Right lobe of liver (tissue), 6 donors: ENCODE results near the gene MAD2L1BP. TPM values are rescaled to one million over a fixed set of nuclear protein-coding genes. Genes with fewer than 3 reads are reported as not detected.
A peak's percentile ranks its signal among the peaks of the same experiment; 100 is the strongest.

ENCODE experiments used
- ATAC-seq, 4 donors: fragments of 200-7000 bp; cut with Tn5 transposase; one replicate each; pipeline ENCODE4 v1.9.1; 2020; ENCODE audit warnings: mild to moderate bottlenecking in 4 of 4, moderate library complexity in 4 of 4
- DNase-seq, 3 donors: peaks; one replicate each; pipeline ENCODE4 v3.0.0-alpha.2; 2020
- H3K27ac ChIP-seq, 3 donors: fragments of 200-600 bp; one replicate each; pipeline ENCODE4 v1.8.0; 2022
- H3K27me3 ChIP-seq, 2 donors: fragments of 200-600 bp; one replicate each; pipeline ENCODE4 v1.8.0; 2022
- H3K36me3 ChIP-seq, 4 donors: fragments of 200-600 bp; sonication (generic) in 1 of 4; one replicate each; pipeline versions ENCODE4 v1.5.1 to v1.8.0; 2017 to 2022; ENCODE audit warnings: control low read depth in 1 of 4
- H3K4me1 ChIP-seq, 4 donors: fragments of 200-600 bp; sonication (generic) in 1 of 4; one replicate each; pipeline versions ENCODE4 v1.5.1 to v1.8.0; 2017 to 2022; ENCODE audit warnings: control low read depth in 1 of 4
- H3K4me3 ChIP-seq, 3 donors: fragments of 200-600 bp; one replicate each; pipeline ENCODE4 v1.8.0; 2022
- H3K9me3 ChIP-seq, 4 donors: fragments of 200-600 bp; sonication (generic) in 1 of 4; one replicate each; pipeline versions ENCODE4 v1.5.1 to v1.8.0; 2017 to 2022; ENCODE audit warnings: control low read depth in 1 of 4
- POLR2A ChIP-seq: fragments of 450-650 bp; IDR thresholded peaks from one replicate; pipeline ENCODE4 v1.6.1; 2017; ENCODE audit warnings: antibody characterized with exemption, mild to moderate bottlenecking
- WGBS: methylation state at CpG from one replicate; pipeline ENCODE4 v1.1.6; 2018; ENCODE audit warnings: low coverage, low lambda C conversion rate; ENCODE audit not compliant: insufficient coverage; ENCODE audit errors: missing lambda C conversion rate; 5-methylcytosine and 5-hydroxymethylcytosine counted together
- intact Hi-C, 2 donors: fragments of 100-400 bp; cut with DNase I; formaldehyde crosslinking; loops; one replicate each; pipeline versions ENCODE4 v1.11.2 to v1.14.1; 2022
- total RNA-seq, 6 experiments: library from RNA; depleted of rRNA in 2 of 6; stranded (reverse); fragments of >200 nt in 2 of 6; fragmentation: NEBNext Ultra II Directional in 3 of 6; extraction: Animal tissue kit (Norgen Biotek cat#: 25700) in 3 of 6; gene quantifications; one replicate each; pipeline versions ENCODE4 v1.1.0 to v1.2.4, GENCODE V29; 2016 to 2023
- TF ChIP-seq, protein P1 (sequence below), 4 donors: fragments of 200-600 bp in 3 of 4; fragments of 450-650 bp in 1 of 4; IDR thresholded peaks; one replicate each; pipeline versions ENCODE4 v1.5.1 to v1.8.0; 2016 to 2022; ENCODE audit warnings: antibody characterized with exemption in 4 of 4, mild to moderate bottlenecking in 2 of 4
- donor health status: DM: no; HTN: yes; CAD: no.
- donor health status: DM: no; HTN: no; CAD: no.
- donor health status: DM: no; HTN: no; CAD: no.
- donor health status: DM: no; HTN: yes; CAD: no.
- donor health status: DM: no; HTN: yes; CAD: no.

MAD2L1BP gene
- total RNA-seq, 6 experiments from 2014 or later: 11.7 to 31.7 (median 14.6) TPM

DNA sequence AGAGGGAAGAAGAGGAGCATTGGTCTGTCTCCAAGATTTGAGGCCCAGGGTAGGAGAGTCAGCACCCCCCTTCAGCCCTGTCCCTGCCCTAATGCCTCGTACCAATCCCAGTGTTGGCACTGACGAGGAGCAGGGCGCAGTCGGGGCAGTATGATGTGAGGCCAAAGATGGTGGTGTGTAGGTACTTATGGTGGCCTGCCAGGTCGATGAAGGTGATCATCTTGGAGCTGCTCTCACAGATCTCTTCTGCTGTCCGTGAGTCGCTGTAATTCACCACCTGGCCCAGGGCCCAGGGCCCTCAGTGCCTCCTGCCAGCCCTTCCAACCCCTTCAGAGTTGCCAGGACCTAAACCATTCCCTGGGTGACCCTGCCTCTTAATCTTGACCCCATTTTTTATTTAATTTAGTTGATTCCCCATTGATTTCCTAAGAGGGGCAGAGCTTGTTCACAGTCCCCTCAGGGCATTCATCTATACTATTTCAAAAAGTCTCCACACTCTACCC, 10.8 kb upstream of the MAD2L1BP start:
- ATAC-seq (no peak), DNase-seq (no peak)
- WGBS: no CpG with 5 or more reads among the region's 7 CpGs
- Histone ChIP-seq H3K4me1 (peaks cover 0 to 15% (median 7%) of the 10 kb centered on the region in 4 donors), H3K9me3 (no peaks in the 10 kb centered on the region), H3K36me3 (peaks cover 0 to 52% (median 34%) of the 10 kb centered on the region in 4 donors), H3K27ac (no peak overlapping the region), H3K27me3 (no peaks in the 10 kb centered on the region), H3K4me3 (no peak overlapping the region)
- TF ChIP-seq, protein P1, sequence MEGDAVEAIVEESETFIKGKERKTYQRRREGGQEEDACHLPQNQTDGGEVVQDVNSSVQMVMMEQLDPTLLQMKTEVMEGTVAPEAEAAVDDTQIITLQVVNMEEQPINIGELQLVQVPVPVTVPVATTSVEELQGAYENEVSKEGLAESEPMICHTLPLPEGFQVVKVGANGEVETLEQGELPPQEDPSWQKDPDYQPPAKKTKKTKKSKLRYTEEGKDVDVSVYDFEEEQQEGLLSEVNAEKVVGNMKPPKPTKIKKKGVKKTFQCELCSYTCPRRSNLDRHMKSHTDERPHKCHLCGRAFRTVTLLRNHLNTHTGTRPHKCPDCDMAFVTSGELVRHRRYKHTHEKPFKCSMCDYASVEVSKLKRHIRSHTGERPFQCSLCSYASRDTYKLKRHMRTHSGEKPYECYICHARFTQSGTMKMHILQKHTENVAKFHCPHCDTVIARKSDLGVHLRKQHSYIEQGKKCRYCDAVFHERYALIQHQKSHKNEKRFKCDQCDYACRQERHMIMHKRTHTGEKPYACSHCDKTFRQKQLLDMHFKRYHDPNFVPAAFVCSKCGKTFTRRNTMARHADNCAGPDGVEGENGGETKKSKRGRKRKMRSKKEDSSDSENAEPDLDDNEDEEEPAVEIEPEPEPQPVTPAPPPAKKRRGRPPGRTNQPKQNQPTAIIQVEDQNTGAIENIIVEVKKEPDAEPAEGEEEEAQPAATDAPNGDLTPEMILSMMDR (IDR thresholded peaks at IDR 0.05): no peak
- TF ChIP-seq POLR2A: no peak
- intact Hi-C loops: no loop called here

DNA sequence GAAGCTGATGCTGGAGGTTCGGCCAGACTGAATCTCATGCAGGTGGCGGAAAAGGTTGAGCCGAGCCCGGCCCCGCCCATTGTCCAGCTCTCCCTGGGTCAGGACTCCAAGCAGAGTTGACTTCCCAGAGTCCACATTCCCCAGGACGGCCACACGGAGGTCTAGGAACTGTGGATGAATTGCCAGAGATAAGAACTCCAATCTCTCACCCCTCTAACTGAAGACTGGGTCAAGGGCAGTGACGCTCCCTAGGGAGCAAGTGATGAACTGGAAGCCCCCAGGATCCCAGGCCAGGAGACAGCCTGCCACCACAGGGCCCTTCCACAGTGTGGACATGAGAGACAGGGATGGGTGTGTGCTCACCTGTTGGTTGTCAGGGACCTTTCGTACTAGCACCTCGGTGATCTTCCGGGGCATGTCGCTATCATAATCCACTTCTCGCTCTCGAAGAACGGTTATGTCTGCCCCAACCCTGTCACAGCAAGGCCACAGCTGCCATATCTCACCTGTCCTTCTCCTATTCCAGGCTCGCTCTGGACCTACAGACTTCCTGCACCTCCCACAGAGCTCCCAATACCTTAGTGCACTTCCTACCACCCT, 10.1 kb upstream of the MAD2L1BP start:
- TF ChIP-seq POLR2A: no peak
- TF ChIP-seq, protein P1 (IDR thresholded peaks at IDR 0.05): no peak
- ATAC-seq (no peak), DNase-seq (no peak)
- H3K4me3 ChIP-seq: no peak overlapping the region
- no peaks in the 10 kb centered on the region for H3K9me3 ChIP-seq
- 96% methylated on average over 11 of the region's 16 CpGs for WGBS
- intact Hi-C loops: no loop called here
- no peaks in the 10 kb centered on the region for H3K27me3 ChIP-seq
- peaks cover 0 to 51% (median 31%) of the 10 kb centered on the region in 4 donors for H3K36me3 ChIP-seq
- no peak overlapping the region for H3K27ac ChIP-seq
- H3K4me1 ChIP-seq: peaks cover 0 to 19% (median 9%) of the 10 kb centered on the region in 4 donors

DNA sequence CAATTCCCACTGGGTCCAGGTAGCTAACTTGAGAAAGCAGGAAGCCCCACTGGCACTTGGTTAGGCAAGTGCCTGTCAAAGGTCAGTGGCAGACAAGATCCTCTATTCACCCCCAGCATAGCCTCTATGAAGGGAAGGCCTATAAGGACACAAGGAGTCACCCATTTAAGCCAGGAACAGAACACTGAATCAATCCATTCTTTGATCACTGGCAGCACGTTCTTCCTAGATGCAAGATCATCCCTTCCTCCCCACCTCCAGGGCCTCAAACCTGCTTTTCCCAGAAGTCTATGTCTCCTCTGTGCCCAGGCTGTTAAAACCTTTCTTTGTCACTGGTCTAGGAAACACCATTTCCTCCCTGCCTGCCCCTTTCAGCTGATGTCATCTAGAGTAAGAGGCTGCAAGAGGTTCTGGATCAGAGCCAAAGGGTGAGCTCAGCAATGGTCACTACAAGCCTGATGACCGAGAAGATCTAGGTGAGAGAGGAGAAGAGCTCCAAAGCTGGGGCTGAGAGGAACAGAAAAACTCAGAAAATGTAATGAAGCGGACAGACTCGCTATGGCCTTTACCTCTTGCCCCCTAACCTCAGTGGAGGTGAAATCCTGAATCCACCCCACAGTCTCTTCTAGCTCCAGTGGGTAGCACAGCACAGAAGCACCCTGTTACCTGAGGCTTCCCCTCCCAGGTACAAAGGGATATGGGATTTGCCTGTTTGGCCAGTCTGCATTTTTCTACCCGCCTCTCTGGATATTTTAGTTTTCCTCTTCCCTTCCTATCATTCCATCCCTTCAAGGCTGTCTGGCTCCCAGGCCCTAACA, 8.4 kb upstream of the MAD2L1BP start:
- Histone ChIP-seq H3K36me3 (peaks cover 0 to 34% (median 21%) of the 10 kb centered on the region in 4 donors), H3K27me3 (no peaks in the 10 kb centered on the region), H3K4me1 (peaks cover 0 to 19% (median 9%) of the 10 kb centered on the region in 4 donors), H3K9me3 (no peaks in the 10 kb centered on the region), H3K27ac (peak overlapping the region; percentile 52 to 68 (median 61)), H3K4me3 (no peak overlapping the region)
- intact Hi-C loops: no loop called here
- ATAC-seq (peak; percentile 2 to 40 (median 16)), DNase-seq (peak in 2 of 3 donors; percentile 76 to 79)
- peak; percentile 65 for TF ChIP-seq POLR2A
- TF ChIP-seq, protein P1 (IDR thresholded peaks at IDR 0.05): no peak
- 22% methylated on average over 5 of the region's 5 CpGs for WGBS

DNA sequence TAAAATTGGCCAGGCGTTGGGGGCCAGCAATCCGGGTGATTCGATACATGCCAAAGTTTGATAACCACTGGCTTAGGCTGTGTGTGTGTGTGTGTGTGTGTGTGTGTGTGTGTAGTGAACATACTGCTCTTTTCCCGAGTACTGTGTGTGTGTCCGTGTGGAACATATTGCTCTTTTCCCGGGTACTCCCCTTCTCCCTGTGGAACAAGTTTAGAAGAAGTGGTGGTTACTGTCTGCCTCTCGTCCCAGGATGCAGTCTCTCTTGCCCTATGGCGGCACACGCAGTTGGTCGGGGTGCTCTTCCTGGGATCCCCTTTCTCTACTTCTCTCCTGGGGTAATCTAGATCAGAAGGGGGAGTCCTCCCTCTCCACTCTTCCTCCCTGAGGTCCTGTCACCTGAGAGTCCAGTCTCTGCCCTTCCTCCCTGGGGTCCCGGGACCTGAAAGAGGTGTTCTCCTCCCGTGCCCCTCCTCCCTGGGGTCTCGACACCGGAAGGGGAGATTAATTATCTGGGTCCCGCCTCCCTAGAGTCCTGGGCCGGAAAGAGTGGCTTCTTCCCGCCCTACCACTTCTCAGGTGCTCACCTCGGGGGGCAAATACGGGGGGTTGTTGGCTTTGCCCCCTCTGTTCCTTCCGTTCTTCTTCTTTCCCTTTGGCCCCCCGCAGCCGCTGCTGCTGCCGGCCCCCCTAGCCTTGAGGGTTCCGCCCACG, 7.1 kb upstream of the MAD2L1BP start:
- H3K4me3 ChIP-seq: peak overlapping the region; percentile 72 to 93 (median 91)
- 0% methylated on average over 24 of the region's 25 CpGs for WGBS
- ATAC-seq (peak in 2 of 4 donors; percentile 0 to 3), DNase-seq (peak; percentile 48 to 60 (median 58))
- TF ChIP-seq, protein P1 (IDR thresholded peaks at IDR 0.05): no peak
- no peak for TF ChIP-seq POLR2A
- H3K27ac ChIP-seq: peak overlapping the region; percentile 82 to 98 (median 93)
- intact Hi-C loops: no loop called here
- peaks cover 0 to 20% (median 14%) of the 10 kb centered on the region in 4 donors for H3K36me3 ChIP-seq
- peaks cover 0 to 19% (median 9%) of the 10 kb centered on the region in 4 donors for H3K4me1 ChIP-seq
- no peaks in the 10 kb centered on the region for H3K9me3 ChIP-seq
- H3K27me3 ChIP-seq: no peaks in the 10 kb centered on the region
